Ishikawa (cell line): Measurements from ENCODE around the gene DEFB110.

Source experiments
- CEBPB ChIP-seq: IDR thresholded peaks from 2 replicates; pipeline ENCODE4 v1.6.1; 2012
- CREB1 ChIP-seq: IDR thresholded peaks from 2 replicates; pipeline ENCODE4 v1.6.1; 2012; ENCODE audit warnings: low read depth
- EGR1 ChIP-seq: IDR thresholded peaks from 2 replicates; pipeline ENCODE4 v1.6.1; 2012
- EP300 ChIP-seq: IDR thresholded peaks from 2 replicates; pipeline ENCODE4 v1.6.1; 2012; ENCODE audit warnings: borderline replicate concordance
- FOXM1 ChIP-seq: IDR thresholded peaks from 2 replicates; pipeline ENCODE4 v1.6.1; 2012; ENCODE audit warnings: low read depth, borderline replicate concordance
- NFIC ChIP-seq: IDR thresholded peaks from 2 replicates; pipeline ENCODE4 v1.6.1; 2012
- RAD21 ChIP-seq: IDR thresholded peaks from 2 replicates; pipeline ENCODE4 v1.6.1; 2012; ENCODE audit warnings: low read depth
- TAF1 ChIP-seq: IDR thresholded peaks from 2 replicates; pipeline ENCODE4 v1.6.1; 2012; ENCODE audit warnings: low read depth, mild to moderate bottlenecking
- TCF12 ChIP-seq: IDR thresholded peaks from 2 replicates; pipeline ENCODE4 v1.6.1; 2012; ENCODE audit warnings: low read depth
- TEAD4 ChIP-seq: IDR thresholded peaks from 2 replicates; pipeline ENCODE4 v1.6.1; 2012
- YY1 ChIP-seq: IDR thresholded peaks from 2 replicates; pipeline ENCODE4 v1.6.1; 2012; ENCODE audit warnings: low read depth
- ZBTB7A ChIP-seq: IDR thresholded peaks from 2 replicates; pipeline ENCODE4 v1.6.1; 2012; ENCODE audit warnings: low read depth
- TF ChIP-seq, protein P1 (sequence below): IDR thresholded peaks from 2 replicates; pipeline ENCODE4 v1.6.1; 2012
- TF ChIP-seq, protein P2 (sequence below): IDR thresholded peaks from 2 replicates; pipeline ENCODE4 v1.6.1; 2012; ENCODE audit warnings: low read depth, mild to moderate bottlenecking
- TF ChIP-seq, protein P3 (sequence below): IDR thresholded peaks from 2 replicates; pipeline ENCODE4 v1.6.1; 2012

DEFB110 gene

GRCh38 chr6:49986551-49986950 lies 35.2 kb downstream of the DEFB110 start:
- TF ChIP-seq ZBTB7A (no peak), CEBPB (no peak), RAD21 (no peak), YY1 (no peak), TAF1 (no peak), EP300 (no peak), EGR1 (no peak), TCF12 (no peak), FOXM1 (no peak)
- TF ChIP-seq, protein P1, sequence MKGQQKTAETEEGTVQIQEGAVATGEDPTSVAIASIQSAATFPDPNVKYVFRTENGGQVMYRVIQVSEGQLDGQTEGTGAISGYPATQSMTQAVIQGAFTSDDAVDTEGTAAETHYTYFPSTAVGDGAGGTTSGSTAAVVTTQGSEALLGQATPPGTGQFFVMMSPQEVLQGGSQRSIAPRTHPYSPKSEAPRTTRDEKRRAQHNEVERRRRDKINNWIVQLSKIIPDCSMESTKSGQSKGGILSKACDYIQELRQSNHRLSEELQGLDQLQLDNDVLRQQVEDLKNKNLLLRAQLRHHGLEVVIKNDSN: no peak

GRCh38 chr6:49982046-49982445 lies 39.7 kb downstream of the DEFB110 start:
- no peak for TF ChIP-seq TCF12
- TF ChIP-seq RAD21: no peak
- no peak for TF ChIP-seq NFIC
- TF ChIP-seq TEAD4: no peak
- TF ChIP-seq, protein P2, sequence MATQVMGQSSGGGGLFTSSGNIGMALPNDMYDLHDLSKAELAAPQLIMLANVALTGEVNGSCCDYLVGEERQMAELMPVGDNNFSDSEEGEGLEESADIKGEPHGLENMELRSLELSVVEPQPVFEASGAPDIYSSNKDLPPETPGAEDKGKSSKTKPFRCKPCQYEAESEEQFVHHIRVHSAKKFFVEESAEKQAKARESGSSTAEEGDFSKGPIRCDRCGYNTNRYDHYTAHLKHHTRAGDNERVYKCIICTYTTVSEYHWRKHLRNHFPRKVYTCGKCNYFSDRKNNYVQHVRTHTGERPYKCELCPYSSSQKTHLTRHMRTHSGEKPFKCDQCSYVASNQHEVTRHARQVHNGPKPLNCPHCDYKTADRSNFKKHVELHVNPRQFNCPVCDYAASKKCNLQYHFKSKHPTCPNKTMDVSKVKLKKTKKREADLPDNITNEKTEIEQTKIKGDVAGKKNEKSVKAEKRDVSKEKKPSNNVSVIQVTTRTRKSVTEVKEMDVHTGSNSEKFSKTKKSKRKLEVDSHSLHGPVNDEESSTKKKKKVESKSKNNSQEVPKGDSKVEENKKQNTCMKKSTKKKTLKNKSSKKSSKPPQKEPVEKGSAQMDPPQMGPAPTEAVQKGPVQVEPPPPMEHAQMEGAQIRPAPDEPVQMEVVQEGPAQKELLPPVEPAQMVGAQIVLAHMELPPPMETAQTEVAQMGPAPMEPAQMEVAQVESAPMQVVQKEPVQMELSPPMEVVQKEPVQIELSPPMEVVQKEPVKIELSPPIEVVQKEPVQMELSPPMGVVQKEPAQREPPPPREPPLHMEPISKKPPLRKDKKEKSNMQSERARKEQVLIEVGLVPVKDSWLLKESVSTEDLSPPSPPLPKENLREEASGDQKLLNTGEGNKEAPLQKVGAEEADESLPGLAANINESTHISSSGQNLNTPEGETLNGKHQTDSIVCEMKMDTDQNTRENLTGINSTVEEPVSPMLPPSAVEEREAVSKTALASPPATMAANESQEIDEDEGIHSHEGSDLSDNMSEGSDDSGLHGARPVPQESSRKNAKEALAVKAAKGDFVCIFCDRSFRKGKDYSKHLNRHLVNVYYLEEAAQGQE: no peak
- TF ChIP-seq YY1: no peak
- TF ChIP-seq FOXM1: no peak
- TF ChIP-seq, protein P3, sequence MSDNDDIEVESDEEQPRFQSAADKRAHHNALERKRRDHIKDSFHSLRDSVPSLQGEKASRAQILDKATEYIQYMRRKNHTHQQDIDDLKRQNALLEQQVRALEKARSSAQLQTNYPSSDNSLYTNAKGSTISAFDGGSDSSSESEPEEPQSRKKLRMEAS: no peak
- no peak for TF ChIP-seq CEBPB
- no peak for TF ChIP-seq CREB1
- TF ChIP-seq, protein P1: no peak
- TF ChIP-seq TAF1: no peak

DNA sequence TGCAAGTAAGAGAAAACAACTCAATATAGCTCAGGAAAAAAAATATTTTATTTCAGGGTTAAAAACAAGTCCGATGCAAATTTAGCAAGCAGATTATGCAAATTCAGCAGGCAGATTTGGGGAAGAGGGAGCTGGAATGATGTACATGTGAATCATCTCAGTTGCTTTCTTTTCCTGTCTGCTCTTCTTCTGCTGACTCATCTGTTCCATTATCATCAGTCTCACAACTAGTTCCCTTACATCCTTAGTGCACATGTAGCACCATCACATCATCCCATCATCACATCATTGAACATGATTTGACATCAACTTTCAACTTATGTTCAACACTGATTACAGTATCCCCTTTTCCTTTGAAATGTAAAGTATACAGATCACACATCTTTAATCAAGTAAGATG lies 40.9 kb downstream of the DEFB110 start:
- TF ChIP-seq ZBTB7A (no peak), CEBPB (no peak), CREB1 (no peak), RAD21 (no peak), TEAD4 (no peak), EGR1 (no peak), NFIC (no peak), TCF12 (no peak), EP300 (no peak), TAF1 (no peak)
- TF ChIP-seq, protein P2: no peak
- TF ChIP-seq, protein P1: no peak
- TF ChIP-seq, protein P3: no peak

DNA sequence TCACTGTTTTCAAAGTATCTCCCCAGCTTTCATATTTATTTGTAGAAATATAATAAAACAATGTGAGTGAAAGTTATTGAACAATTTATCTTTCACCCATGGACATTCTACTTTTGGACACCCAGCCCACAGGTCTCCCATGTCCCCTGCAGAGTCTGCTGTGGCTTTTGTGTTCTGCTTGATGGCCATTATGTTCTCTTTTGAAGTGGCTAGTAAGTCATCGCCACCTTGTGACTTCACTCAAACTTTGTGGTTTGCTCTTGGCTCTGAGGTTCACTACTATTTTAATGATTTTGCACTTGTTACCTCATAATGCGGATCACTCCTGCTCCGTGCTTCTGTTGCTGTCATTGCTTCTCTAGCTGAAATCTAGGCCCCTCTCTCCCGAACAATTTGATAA lies 42.2 kb downstream of the DEFB110 start:
- TF ChIP-seq FOXM1 (no peak), TEAD4 (no peak), TAF1 (no peak), RAD21 (no peak), CREB1 (no peak), EP300 (no peak), EGR1 (no peak), YY1 (no peak)
- TF ChIP-seq, protein P3: no peak
- TF ChIP-seq, protein P2: no peak
- TF ChIP-seq, protein P1: no peak
